HepG2 (cell line): ENCODE data around the gene PHACTR3. TPM values are rescaled to one million over a fixed set of nuclear protein-coding genes. Genes with fewer than 3 reads are reported as not detected.

Experiments used
- ATAC-seq: fragments of 200-7000 bp; cut with Tn5 transposase; 3 replicates; pipeline ENCODE4 v1.9.1; 2020; ENCODE audit warnings: mild to moderate bottlenecking, moderate library complexity
- BruUV-seq: library from RNA; stranded (reverse); fragments of 400-500 nt; replicated peaks from 2 replicates; lab custom pipeline; 2021; lab: Mats Ljungman, UMichigan
- CTCF ChIA-PET: fragments of 300-600 bp; formaldehyde crosslinking; extraction: SDS; loops from one replicate; lab custom pipeline; 2021; ENCODE audit warnings: low total read pairs, inconsistent platforms, low intra/inter-chr PET ratio; lab: Yijun Ruan, JAX
- POLR2A ChIA-PET: fragments of 350-600 bp; sonication (Branson Sonifier 250); formaldehyde crosslinking; loops from one replicate; lab custom pipeline; 2020; ENCODE audit warnings: antibody characterized with exemption, inconsistent platforms; lab: Yijun Ruan, JAX
- DNase-seq: peaks from one replicate; pipeline ENCODE4 v3.0.0-alpha.2; 2015; ENCODE audit warnings: low spot score
- FAIRE-seq: peaks from 3 replicates; lab custom pipeline; 2011; peaks lifted over from hg19 to GRCh38; lab: Jason Lieb, UNC
- H2AFZ ChIP-seq: one replicate; pipeline ENCODE4 v1.6.1; 2011; ENCODE audit warnings: low read length, inconsistent platforms
- H3K27ac ChIP-seq: fragments of 300-600 bp; 3 replicates; pipeline ENCODE4 v1.8.0; 2011; ENCODE audit warnings: mixed run types, mild to moderate bottlenecking, mixed read lengths, low read length, inconsistent platforms; ENCODE audit not compliant: insufficient read depth; ENCODE audit errors: extremely low read length
- H3K27me3 ChIP-seq, 2 experiments: fragments of 200-600 bp in 1 of 2; 2 replicates in 1 of 2; 3 replicates in 1 of 2; pipeline versions ENCODE4 v1.6.0 to v1.8.0; 2011; ENCODE audit warnings: low read length in 2 of 2, mild to moderate bottlenecking in 2 of 2, moderate library complexity in 2 of 2, inconsistent platforms in 1 of 2; ENCODE audit not compliant: insufficient read depth in 2 of 2, control insufficient read depth in 1 of 2
- H3K36me3 ChIP-seq, 2 experiments: fragments of 200-600 bp in 1 of 2; replicated peaks in 1 of 2; 2 replicates in 1 of 2; 3 replicates in 1 of 2; pipeline versions ENCODE4 v1.5.1 to v1.8.0; 2011; ENCODE audit warnings: low read length in 2 of 2, inconsistent platforms in 1 of 2; ENCODE audit not compliant: insufficient read depth in 2 of 2, control insufficient read depth in 1 of 2
- H3K4me1 ChIP-seq: 2 replicates; pipeline ENCODE4 v1.5.1; 2012; ENCODE audit warnings: low read length, inconsistent platforms; ENCODE audit not compliant: insufficient read depth
- H3K4me2 ChIP-seq: 2 replicates; pipeline ENCODE4 v1.6.0; 2011; ENCODE audit warnings: low read depth, low read length, inconsistent platforms
- H3K4me3 ChIP-seq, 3 experiments: fragments of 200-600 bp in 1 of 3; sonication (generic), shearing (Covaris generic) in 1 of 3; replicated peaks in 1 of 3; 2 replicates each; pipeline ENCODE4 v1.5.1; 2011 to 2016; ENCODE audit warnings: low read length in 3 of 3, inconsistent platforms in 2 of 3, low read depth in 2 of 3, mild to moderate bottlenecking in 2 of 3, control low read depth in 1 of 3, mixed read lengths in 1 of 3; ENCODE audit not compliant: insufficient read depth in 1 of 3
- H3K79me2 ChIP-seq: one replicate; pipeline ENCODE4 v1.6.1; 2011; ENCODE audit warnings: low read length, inconsistent platforms; ENCODE audit not compliant: insufficient read depth
- H3K9ac ChIP-seq: 2 replicates; pipeline ENCODE4 v1.6.0; 2011; ENCODE audit warnings: mild to moderate bottlenecking, low read depth, low read length, inconsistent platforms; ENCODE audit not compliant: insufficient read depth
- H3K9me3 ChIP-seq: 2 replicates; pipeline ENCODE4 v1.5.1; 2012; ENCODE audit warnings: mild to moderate bottlenecking, low read length
- H4K20me1 ChIP-seq: 2 replicates; pipeline ENCODE4 v1.6.0; 2011; ENCODE audit warnings: inconsistent platforms, mild to moderate bottlenecking, low read length, moderate library complexity; ENCODE audit not compliant: insufficient read depth
- ASH2L ChIP-seq: fragments of 300-600, 200-600 bp; sonication (generic); IDR thresholded peaks from 2 replicates; pipeline ENCODE4 v1.7.0; 2017; ENCODE audit warnings: low read depth, mild to moderate bottlenecking, moderate library complexity, mixed read lengths, low read length; ENCODE audit not compliant: insufficient read length
- BRCA1 ChIP-seq: sonication (generic); formaldehyde crosslinking; IDR thresholded peaks from 2 replicates; pipeline ENCODE4 v1.4.0; 2020; ENCODE audit warnings: missing genetic modification reagents
- CREBL2 ChIP-seq: sonication (generic); formaldehyde crosslinking; IDR thresholded peaks from 2 replicates; pipeline ENCODE4 v1.8.1; 2023; ENCODE audit warnings: missing genetic modification reagents, mild to moderate bottlenecking, borderline replicate concordance
- CTCF ChIP-seq: sonication (generic); formaldehyde crosslinking; IDR thresholded peaks from 2 replicates; pipeline ENCODE4 v1.5.0; 2020; ENCODE audit warnings: mild to moderate bottlenecking, missing genetic modification reagents, moderate library complexity
- FOSL1 ChIP-seq: sonication (generic); formaldehyde crosslinking; IDR thresholded peaks from 2 replicates; pipeline ENCODE4 v1.9.0; 2021; ENCODE audit warnings: missing genetic modification reagents, borderline replicate concordance
- GMEB2 ChIP-seq: IDR thresholded peaks from 2 replicates; pipeline ENCODE4 v1.6.1; 2016; ENCODE audit warnings: missing biosample characterization, missing genetic modification reagents, low read depth
- HNF1B ChIP-seq: sonication (generic); formaldehyde crosslinking; IDR thresholded peaks from 2 replicates; pipeline ENCODE4 v1.5.1; 2020; ENCODE audit warnings: mild to moderate bottlenecking, moderate library complexity, missing genetic modification reagents
- KLF12 ChIP-seq: sonication (generic); formaldehyde crosslinking; IDR thresholded peaks from 2 replicates; pipeline ENCODE4 v1.4.0; 2020; ENCODE audit warnings: missing genetic modification reagents, borderline replicate concordance
- MAFF ChIP-seq: IDR thresholded peaks from 2 replicates; pipeline ENCODE4 v1.6.1; 2011; ENCODE audit warnings: low read depth, low read length, improper control_type of control experiment
- NAIF1 ChIP-seq: sonication (generic); formaldehyde crosslinking; IDR thresholded peaks from 2 replicates; pipeline ENCODE4 v1.5.0; 2020; ENCODE audit warnings: mild to moderate bottlenecking, missing genetic modification reagents, borderline replicate concordance
- PHF21A ChIP-seq: sonication (generic); formaldehyde crosslinking; IDR thresholded peaks from 2 replicates; pipeline ENCODE4 v1.5.0; 2020; ENCODE audit warnings: mild to moderate bottlenecking, missing genetic modification reagents
- SALL1 ChIP-seq: sonication (generic); formaldehyde crosslinking; IDR thresholded peaks from 2 replicates; pipeline ENCODE4 v1.8.0; 2022; ENCODE audit warnings: mild to moderate bottlenecking, missing genetic modification reagents
- SMC3 ChIP-seq: IDR thresholded peaks from 2 replicates; pipeline ENCODE4 v1.6.1; 2011; ENCODE audit warnings: low read length, improper control_type of control experiment
- ZBTB2 ChIP-seq: sonication (generic); formaldehyde crosslinking; IDR thresholded peaks from 2 replicates; pipeline ENCODE4 v1.8.0; 2022; ENCODE audit warnings: low read depth, missing genetic modification reagents
- ZFP90 ChIP-seq: sonication (generic); formaldehyde crosslinking; IDR thresholded peaks from 2 replicates; pipeline ENCODE4 v1.8.0; 2022; ENCODE audit warnings: missing genetic modification reagents, mild to moderate bottlenecking, inconsistent platforms, borderline replicate concordance
- ZFY ChIP-seq: sonication (generic); formaldehyde crosslinking; IDR thresholded peaks from 2 replicates; pipeline ENCODE4 v1.4.0; 2020; ENCODE audit warnings: missing genetic modification reagents
- ZNF331 ChIP-seq: sonication (generic); formaldehyde crosslinking; IDR thresholded peaks from 2 replicates; pipeline ENCODE4 v1.4.0; 2020; ENCODE audit warnings: missing genetic modification reagents
- ZSCAN9 ChIP-seq: IDR thresholded peaks from 2 replicates; pipeline ENCODE4 v1.6.1; 2016; ENCODE audit warnings: borderline replicate concordance
- WGBS: methylation state at CpG from one replicate; pipeline ENCODE4 v1.1.6; 2017; ENCODE audit warnings: low lambda C conversion rate; 5-methylcytosine and 5-hydroxymethylcytosine counted together
- in situ Hi-C: cut with HindIII; loops from 2 replicates; pipeline ENCODE4 v1.10.0; 2017; ENCODE audit warnings: low pct_unique_long_range_greater_than_20kb; ENCODE audit not compliant: extremely low pct_ligation_motif_present
- intact Hi-C: fragments of 100-400 bp; cut with micrococcal nuclease; formaldehyde crosslinking; loops from one replicate; pipeline ENCODE4 v1.10.0; 2022; ENCODE audit not compliant: unreplicated experiment
- polyA plus RNA-seq, 8 experiments: library from polyadenylated mRNA; depleted of rRNA in 3 of 8; stranded (reverse) in 7 of 8; unstranded in 1 of 8; fragments of >200 nt; fragmentation: Illumina TruSeq in 4 of 8; extraction: Trizol in 4 of 8; gene quantifications; 2 replicates each; pipeline versions ENCODE4 v1.2.1 to v1.2.3, GENCODE V29; 2011 to 2016; ENCODE audit warnings: low read depth in 4 of 8, missing spikeins in 1 of 8, mixed read lengths in 1 of 8; ENCODE audit not compliant: insufficient read depth in 1 of 8
- total RNA-seq, 5 experiments: library from RNA; depleted of rRNA; stranded (reverse); fragments of >200 nt; fragmentation: Illumina TruSeq; extraction: Trizol; gene quantifications; 2 replicates each; pipeline ENCODE4 v1.2.3, GENCODE V29; 2016; ENCODE audit warnings: low read depth in 1 of 5

The PHACTR3 gene
- total and polyA plus RNA-seq, 2 of the 13 experiments (the other 11 are each of a cell fraction or from before 2014, with no cell fraction given), result not detected

GRCh38 chr20:59782986-59783640 lies 178.8 kb downstream of the PHACTR3 start:
- Histone ChIP-seq H3K4me1 (no peaks in the 10 kb centered on the region), H3K4me3 (no peak overlapping the region), H3K27ac (no peak overlapping the region), H3K27me3 (0 out of 5 replicates have a peak, but pooled peaks cover 0 to 15% of the 10 kb centered on the region in 2 experiments), H3K4me2 (no peak overlapping the region), H2AFZ (no peak overlapping the region), H4K20me1 (peaks cover 3% of the 10 kb centered on the region; the same call in 1 of the 2 replicates), H3K36me3 (no peaks in the 10 kb centered on the region), H3K79me2 (no peaks in the 10 kb centered on the region), H3K9me3 (no peaks in the 10 kb centered on the region), H3K9ac (no peak overlapping the region)
- ChIA-PET POLR2A (no interaction called here), CTCF (interaction anchor here (1.3 kb wide), 1 partner anchor 67 kb away, joined by 15 read pairs; no protein-coding TSS in a partner anchor)
- BruUV-seq, result no TSS peak
- 23% methylated on average over 12 of the region's 14 CpGs for WGBS
- intact Hi-C loops (loop anchor here (1.0 kb wide), 1 partner anchor 67 kb away; no protein-coding TSS in a partner anchor), in situ Hi-C loops (no loop called here)
- peak; percentile 83 for FAIRE-seq
- peak; percentile 55 for DNase-seq
- peak; percentile 80 for ATAC-seq
- TF ChIP-seq GMEB2 (CRISPR knock-in tag) (no peak), SMC3 (peak; percentile 57), ZBTB2 (CRISPR knock-in tag) (no peak), CTCF (CRISPR knock-in tag) (peak; percentile 88), HNF1B (CRISPR knock-in tag) (0 out of 2 replicates have a peak, but pooled peaks have one; percentile 43), KLF12 (no peak), MAFF (no peak), ZFY (CRISPR knock-in tag) (0 out of 2 replicates have a peak, but pooled peaks have one; percentile 23), ASH2L (no peak), ZFP90 (no peak), PHF21A (no peak), ZNF331 (no peak), CREBL2 (CRISPR knock-in tag) (no peak), SALL1 (CRISPR knock-in tag) (no peak), ZSCAN9 (CRISPR knock-in tag) (no peak), FOSL1 (no peak), NAIF1 (CRISPR knock-in tag) (no peak), BRCA1 (no peak)
